GM21526 (cell line): ENCODE results near the gene SDHB.

Experiments used
- ATAC-seq: cut with Tn5 transposase; IDR thresholded peaks from one replicate; pipeline ENCODE4 v1.9.1; 2021; ENCODE audit warnings: moderate library complexity; ENCODE audit not compliant: unreplicated experiment, low FRiP score

The SDHB gene

GRCh38 chr1:17053685-17054410 lies at the start of gene SDHB:
Gene SDHB, minus strand, starts transcription at chr1:17054032. Its CDS starts 13 bp downstream, at chr1:17054019.
- ATAC-seq, result peak; percentile 95

GRCh38 chr1:17102232-17102631 lies 48.4 kb upstream of the SDHB start:
- no peak for ATAC-seq

DNA sequence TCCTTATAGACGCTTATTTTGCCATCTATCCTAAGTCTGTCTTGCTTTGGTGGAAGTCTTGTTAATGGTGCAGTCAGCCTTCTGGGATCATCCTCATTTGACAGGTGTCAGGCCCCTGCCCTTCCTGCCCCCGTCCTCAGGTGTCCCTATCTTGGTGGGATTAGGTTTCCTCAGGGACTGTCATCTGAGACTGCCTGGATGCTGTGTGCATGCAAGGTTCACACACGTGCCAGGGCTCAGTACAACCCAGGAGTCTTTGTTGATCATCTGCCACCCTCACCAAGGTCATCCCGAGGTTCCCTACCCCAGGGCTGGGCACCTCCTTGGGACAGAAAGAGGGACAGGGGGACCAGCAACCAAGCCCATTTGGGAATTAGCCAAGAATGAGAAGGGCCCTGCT lies 47.4 kb upstream of the SDHB start:
- no peak for ATAC-seq

GRCh38 chr1:17099616-17100340 lies 45.9 kb upstream of the SDHB start:
- no peak for ATAC-seq

DNA sequence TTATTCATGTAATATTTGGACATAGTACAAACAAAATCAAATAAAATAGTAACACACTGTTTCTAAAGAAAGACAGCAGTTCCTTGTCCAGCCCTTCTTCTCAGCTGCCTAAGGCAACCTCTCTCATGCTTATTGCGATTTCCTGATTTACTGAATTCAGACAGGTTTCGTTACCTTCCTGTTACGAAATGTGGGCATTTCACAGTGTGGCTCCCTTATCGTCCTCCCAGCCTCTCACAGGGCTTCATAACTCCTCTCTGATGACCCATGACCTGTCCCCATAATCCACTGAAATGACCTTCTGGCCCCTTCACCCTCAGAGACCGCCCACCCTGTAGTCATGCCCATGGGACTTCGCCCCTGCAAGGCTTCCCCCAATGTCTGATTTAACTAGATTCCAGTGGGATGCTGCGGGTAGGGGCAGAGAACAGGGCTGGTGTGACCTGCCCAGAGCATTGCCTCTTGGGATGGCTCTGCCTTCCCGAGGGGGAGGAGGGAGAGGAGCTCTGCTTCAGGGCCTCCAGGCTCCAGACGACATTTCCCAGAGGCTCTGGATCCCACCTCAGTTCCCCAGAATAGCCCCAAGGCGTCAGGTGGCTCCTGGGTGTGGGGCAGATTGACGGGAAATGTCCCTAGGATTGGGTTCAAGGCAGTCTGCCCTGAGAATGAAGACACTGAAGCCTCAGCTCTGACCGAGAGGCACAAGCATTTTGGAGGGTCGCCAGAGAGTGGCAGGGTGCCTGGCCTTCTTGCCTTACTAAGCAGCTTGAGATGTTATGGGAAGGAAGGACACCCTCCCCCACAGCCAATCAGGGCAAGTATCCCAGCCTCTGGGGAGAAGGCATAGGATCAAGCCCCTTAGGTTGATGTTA lies 44.9 kb upstream of the SDHB start:
- no peak for ATAC-seq

GRCh38 chr1:17097787-17098186 lies 44.0 kb upstream of the SDHB start:
- ATAC-seq, result no peak

DNA sequence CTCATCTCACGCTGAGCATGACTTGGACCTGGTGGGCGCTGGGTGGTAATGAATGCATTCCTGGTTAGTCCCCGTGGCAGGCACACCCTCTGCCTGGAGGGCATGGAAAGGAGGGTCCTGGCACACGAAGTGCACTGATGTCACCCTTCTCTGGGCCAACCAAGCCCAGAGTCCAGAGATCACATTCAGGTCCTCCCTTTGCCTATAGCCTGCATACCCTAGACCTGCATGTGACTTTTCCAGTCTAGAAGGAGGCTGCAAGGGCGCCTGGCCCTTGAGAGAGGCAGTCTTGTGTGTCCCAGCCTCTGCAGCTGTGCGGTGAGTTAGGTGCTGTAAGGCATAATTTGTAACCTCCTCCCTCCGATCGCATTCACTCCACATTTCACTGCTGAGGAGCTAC lies 43.3 kb upstream of the SDHB start:
- no peak for ATAC-seq

- no peak for ATAC-seq
Observed at GRCh38 chr1:17096584-17096983, 42.8 kb upstream of the SDHB start.

GRCh38 chr1:17095141-17095540 lies 41.3 kb upstream of the SDHB start:
- ATAC-seq, result no peak

DNA sequence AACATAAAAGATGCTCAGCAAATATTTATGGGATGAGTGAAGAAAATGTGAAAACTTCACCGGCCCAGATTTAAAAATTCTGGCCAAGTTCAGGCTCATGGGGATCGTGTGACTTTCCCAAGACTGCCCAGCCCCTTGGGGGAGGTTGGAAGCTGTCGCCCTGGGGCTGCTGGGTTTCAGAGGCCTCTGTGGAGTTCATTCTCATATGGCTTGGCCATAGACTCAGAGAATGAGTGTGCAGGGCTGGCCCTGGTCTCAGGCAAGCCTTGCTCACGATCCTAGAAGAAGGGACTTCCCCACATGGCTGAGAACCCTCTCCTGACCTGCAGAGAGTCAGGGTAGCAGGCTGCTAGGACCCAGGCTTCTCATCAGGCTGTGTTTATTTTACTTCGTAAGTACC lies 40.8 kb upstream of the SDHB start:
- ATAC-seq, result no peak

GRCh38 chr1:17093822-17094393 lies 40.1 kb upstream of the SDHB start:
- ATAC-seq, result no peak

DNA sequence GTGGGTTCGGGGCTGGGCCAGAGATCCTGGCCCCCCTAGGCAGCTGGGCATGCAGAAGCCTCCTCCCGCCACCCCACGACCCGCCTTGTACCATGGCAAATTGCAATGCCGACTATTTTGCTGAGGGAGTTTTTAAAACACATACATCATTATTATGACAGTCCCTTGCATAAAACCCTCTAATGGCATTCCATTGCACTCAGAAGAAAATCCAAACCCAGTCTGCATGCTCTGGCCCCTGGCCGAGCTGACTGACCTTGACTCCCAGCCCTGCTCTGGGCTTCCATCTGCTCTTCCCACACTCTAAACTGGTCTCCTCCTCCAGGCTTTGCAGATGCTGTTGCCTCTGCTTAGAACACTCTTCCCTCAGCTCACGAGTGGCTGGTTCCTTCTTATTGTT lies 37.4 kb upstream of the SDHB start:
- no peak for ATAC-seq

- no peak for ATAC-seq
Observed at GRCh38 chr1:17089506-17089905, 35.7 kb upstream of the SDHB start.

GRCh38 chr1:17086751-17087150 lies 32.9 kb upstream of the SDHB start:
- ATAC-seq, result no peak

DNA sequence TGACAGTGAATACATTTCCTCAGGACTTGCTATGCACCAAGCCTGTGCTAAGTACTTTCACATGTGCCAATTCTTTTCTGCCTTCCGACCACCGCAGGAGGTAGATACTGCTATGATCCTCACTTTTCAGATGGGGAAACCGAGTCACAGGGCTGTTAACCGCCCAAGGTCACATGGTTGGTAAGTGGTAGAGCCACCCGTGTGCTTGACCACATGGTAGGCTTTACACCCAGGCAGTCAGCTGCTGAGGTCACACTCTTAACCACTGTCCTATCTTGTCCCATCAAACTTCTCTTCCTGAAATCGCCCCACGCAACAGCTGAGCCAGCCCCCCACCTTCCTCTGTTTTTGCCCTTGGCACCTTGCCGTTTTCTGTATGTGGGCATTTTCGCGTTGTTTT lies 31.0 kb upstream of the SDHB start:
- no peak for ATAC-seq

DNA sequence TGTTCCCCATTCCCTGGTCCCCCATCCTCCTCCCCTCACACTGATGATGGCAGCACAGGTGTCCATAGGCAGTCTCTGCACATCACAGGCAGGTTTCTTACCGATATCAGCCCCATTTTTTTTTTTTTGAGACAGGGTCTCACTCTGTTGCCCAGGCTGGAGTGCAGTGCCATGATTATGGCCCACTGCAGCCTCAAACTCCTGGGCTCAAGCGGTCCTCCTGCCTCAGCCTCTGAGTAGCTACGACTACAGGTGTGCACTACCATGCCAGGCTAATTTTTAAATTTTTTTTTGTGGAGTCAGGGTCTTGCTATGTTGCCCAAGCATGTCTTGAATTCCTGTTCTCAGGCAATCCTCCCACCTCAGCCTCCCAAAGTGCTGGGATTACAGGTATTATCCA lies 28.9 kb upstream of the SDHB start:
- ATAC-seq, result no peak

- ATAC-seq, result no peak
Observed at GRCh38 chr1:17081439-17081838, 27.6 kb upstream of the SDHB start.

GRCh38 chr1:17080880-17081279 lies 27.0 kb upstream of the SDHB start:
- ATAC-seq, result no peak

DNA sequence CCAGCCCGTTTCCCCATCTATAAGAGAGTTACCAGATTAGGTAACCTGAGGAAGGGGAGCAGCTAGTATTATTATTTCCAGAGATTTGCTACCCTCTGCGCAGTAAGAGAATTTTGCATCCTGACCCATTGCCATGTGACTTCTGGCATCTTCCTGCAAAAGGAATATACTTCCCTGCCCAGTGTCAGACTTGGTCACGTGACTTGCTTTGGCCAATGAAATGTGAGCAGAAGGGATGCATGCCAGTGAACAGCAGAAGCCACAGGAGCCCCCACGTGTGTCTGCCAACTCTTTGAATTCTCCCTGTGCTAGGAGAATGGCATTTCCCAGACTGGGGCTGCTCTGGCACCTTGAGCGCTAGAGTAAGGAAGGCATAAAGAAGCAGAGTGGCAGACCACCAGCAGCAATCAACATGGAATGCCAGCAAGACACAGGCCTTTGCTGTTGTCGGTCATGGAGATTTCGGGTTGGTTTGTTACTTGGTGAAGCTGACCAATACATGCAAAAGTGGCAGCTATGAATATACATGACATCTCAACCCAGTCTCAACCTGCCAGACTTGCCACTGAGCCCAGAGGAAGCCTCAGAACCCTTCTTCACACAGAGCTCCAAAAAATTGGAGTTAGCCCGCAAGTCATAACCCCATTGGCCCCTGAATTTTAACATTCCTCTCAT lies 26.4 kb upstream of the SDHB start:
- ATAC-seq, result no peak
